PC-3 (cell line): Measurements from ENCODE around the gene FLT1.

Experiments used
- CTCF ChIP-seq: fragments of 300-600 bp; sonication (generic); conservative IDR thresholded peaks from 2 replicates; pipeline ENCODE4 v1.5.1; 2017; ENCODE audit warnings: antibody characterized with exemption, low read depth, mild to moderate bottlenecking, low read length
- EZH2 ChIP-seq: fragments of 300-600 bp; sonication (generic); IDR thresholded peaks from one replicate; pipeline ENCODE4 v1.6.1; 2017; ENCODE audit warnings: antibody characterized with exemption, mild to moderate bottlenecking, low read length; ENCODE audit not compliant: unreplicated experiment
- EZH2phosphoT487 ChIP-seq: fragments of 300-600 bp; sonication (generic); IDR thresholded peaks from 2 replicates; pipeline ENCODE4 v1.6.1; 2018; ENCODE audit warnings: mild to moderate bottlenecking, antibody characterized with exemption, low read length, borderline replicate concordance

GRCh38 chr13:28346154-28346553 lies 148.8 kb downstream of the FLT1 start:
- TF ChIP-seq CTCF (no peak), EZH2 (no peak), EZH2phosphoT487 (no peak)
